HG03469 (cell line): ENCODE data around the gene ARHGAP25.
A peak's percentile ranks its signal among the peaks of the same experiment; 100 is the strongest.

Experiments
- ATAC-seq: cut with Tn5 transposase; IDR thresholded peaks from one replicate; pipeline ENCODE4 v1.9.1; 2021; ENCODE audit warnings: mild to moderate bottlenecking, moderate library complexity, moderate number of reproducible peaks; ENCODE audit not compliant: unreplicated experiment

Gene ARHGAP25

DNA sequence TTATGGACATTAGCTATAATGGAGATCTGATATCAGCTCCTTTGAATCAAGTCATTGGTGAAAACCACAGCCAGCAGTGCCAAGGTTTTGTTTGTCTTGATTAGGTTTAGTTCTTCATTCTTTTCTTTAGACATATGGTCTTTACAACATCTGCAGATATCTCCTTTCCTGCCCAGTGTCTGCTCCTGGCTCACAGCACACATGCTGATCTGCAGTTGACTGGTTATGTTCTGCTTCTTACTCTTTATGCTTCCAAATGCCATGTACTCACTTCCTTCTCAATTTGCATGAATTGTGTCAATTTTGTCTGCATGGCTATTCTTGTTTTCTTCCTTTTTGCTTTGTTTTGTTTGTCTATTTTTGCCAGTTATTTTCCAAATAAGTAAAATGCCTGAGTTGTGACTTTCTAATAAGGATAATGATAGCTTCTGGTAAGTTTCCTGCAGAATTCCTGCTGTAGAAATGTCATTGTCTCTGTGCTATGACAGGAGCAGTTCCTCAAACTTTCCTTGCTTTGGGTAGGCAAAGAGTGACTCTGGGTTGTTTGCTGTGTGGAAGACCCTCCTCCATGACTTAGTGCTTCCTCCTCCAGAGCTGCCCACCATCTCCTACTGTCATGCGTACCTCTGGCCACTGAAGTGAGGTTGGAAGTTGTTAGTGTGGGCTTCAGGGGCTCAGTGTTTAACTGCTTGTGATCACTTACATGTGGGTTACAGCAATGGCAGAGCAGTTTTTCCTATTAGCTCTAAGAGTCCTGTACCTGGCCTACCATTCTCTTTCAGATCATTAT lies 8.2 kb downstream of the ARHGAP25 start:
- no peak for ATAC-seq

DNA sequence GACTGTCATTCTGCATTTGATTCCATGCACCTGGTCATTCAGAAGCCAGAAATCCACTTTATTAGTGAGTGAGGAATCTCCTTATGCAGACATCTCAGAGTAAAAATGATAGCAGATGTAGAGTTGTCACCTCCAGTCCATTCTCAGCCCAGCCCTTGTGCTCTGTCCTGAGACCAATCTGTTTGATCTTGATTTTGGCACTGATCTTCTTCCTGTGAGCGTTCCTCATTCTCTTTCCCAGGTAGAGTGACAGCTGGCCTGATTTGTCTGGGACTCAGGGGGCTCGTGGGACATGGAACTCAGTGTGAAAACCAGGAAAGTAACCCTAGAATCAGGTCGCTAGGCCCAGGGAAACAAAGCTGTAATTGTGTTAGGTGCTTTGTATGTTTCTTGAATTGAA lies 8.9 kb downstream of the ARHGAP25 start:
- no peak for ATAC-seq

DNA sequence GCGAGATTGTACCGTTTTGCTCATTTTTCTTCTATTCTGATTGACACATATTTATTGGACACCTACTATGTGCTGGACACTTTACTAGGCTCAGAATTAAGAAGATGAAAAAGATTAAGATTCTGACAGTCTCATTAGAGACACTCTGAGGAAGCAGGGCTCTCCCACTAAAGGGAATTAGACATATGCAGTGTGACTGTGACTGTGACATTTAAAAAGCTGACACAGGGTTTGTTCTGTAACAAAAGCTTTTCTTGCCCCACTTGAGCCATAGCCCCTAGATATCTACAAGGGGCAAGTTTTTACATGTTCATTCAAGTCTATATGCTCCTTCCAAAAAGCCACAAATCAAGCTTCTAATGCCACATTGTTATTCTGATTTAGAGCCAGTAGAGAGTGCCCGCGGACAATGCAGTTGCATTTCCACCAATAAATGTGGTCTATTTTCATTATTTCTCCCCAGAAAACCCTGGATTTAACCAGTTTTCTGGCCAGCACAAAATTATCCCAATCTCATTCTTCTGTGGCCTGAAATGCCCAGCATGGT lies 9.8 kb downstream of the ARHGAP25 start:
- ATAC-seq: no peak

DNA sequence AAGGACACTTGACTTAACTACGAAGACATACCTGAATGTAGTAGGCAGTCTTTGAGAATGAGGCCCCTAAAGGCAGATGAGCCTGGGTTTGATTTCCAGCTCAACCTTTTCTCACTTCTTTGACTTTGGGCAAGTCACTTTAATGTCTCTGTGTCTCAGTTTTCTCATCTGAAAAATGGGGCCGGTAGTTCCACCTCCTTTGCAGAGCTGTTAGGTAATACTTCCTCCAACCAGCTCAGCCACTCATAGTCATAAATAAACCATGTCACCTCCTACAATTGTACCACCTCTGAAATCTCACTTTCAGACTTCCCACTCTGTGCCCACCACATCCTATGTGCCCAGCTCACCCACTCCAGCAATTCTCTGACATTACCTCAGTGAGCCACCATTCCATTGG lies 10.4 kb downstream of the ARHGAP25 start:
- no peak for ATAC-seq

DNA sequence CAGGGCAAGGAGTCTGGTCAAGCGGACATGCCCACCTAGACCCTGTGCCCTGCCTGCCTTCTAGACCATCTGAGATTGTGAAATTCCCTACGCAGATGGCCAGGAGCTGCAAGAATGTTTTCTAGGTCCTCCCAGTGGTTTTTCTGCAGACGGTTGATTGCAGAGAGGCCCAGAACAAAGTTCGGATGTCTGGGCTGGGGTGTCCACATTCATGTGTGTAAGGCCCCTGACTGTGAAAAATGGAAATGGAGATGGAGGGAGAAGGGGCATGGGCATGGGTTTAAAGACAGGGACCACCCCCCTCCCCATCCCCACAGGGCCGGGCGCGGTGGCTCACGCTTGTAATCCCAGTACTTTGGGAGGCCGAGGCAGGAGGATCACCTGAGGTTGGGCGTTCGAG lies 11.8 kb downstream of the ARHGAP25 start:
- no peak for ATAC-seq

DNA sequence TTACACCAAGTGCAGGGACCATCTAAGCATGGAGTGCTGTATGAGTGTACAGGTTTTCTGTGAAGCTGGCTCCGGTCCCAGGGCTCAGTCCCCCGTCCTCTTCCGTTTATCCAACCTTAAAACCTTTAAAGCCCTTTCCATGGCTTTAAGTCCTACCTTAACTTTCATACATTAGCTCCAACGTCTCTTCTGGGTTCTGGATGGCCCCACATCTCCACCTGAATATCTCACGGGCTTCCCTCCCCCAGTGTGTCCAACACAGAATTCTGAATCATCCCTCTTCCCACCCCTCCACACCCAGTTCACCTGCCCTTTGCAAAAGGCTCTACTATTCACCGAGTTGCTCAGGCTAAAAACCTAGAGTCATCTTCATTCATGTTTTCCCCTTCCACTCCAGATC lies 12.8 kb downstream of the ARHGAP25 start:
- no peak for ATAC-seq

DNA sequence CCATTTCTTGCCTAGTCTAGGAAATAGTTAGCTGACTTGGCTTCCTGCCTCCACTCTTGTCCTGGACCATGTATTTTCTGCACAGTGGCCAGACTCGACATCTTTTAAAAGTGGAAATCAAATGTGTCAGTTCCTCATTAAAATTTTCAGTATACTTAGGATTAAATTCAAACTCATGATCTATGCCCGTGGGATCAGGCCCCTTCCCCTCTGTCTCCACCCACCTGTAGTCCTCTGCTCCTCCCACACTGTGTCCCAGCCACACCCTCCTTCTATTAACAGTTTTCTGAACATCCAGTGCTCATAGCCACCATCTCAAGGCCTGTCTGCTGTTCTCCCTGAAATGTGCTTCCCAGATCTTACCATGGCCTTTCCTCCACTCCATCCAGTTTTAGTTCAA lies 13.3 kb downstream of the ARHGAP25 start:
- no peak for ATAC-seq

DNA sequence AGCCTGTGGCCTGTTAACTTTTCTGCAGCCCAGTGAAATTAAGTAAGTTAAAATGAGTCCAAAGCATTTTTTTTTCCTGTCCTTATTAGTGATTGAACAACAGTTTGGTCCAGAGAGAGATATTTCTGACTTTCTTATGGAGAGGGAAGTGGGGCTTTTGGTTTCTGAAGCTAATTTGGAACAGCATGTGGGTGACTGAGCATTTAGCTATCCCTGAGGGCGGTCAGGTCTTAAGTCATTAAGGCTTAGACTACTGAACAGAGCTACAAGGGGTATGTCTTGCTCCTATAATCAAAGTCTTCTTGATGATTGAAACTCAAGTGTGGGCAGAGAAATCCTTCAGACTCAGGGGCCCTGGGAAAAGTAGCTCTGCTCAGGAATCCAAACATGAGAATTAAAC lies 14.0 kb downstream of the ARHGAP25 start:
- no peak for ATAC-seq

DNA sequence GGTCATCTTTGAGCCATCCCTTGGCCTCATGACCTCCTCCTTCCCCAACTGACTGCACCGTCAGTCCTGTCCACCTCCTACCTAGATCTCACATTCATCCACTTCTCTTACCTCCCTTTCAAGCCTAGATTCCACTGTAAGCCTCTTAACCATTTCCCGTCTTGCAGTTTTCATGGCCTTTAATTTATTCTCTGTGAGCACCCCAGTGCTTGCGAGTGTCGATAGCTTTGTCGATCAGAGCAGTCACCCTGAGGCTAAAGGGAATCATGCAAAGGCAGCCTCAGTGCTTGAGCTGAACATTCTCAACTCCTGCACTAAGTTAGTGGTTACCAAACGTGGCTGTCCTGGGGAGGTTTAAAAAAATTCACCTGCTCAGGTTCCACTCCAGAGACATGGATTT lies 14.7 kb downstream of the ARHGAP25 start:
- no peak for ATAC-seq

DNA sequence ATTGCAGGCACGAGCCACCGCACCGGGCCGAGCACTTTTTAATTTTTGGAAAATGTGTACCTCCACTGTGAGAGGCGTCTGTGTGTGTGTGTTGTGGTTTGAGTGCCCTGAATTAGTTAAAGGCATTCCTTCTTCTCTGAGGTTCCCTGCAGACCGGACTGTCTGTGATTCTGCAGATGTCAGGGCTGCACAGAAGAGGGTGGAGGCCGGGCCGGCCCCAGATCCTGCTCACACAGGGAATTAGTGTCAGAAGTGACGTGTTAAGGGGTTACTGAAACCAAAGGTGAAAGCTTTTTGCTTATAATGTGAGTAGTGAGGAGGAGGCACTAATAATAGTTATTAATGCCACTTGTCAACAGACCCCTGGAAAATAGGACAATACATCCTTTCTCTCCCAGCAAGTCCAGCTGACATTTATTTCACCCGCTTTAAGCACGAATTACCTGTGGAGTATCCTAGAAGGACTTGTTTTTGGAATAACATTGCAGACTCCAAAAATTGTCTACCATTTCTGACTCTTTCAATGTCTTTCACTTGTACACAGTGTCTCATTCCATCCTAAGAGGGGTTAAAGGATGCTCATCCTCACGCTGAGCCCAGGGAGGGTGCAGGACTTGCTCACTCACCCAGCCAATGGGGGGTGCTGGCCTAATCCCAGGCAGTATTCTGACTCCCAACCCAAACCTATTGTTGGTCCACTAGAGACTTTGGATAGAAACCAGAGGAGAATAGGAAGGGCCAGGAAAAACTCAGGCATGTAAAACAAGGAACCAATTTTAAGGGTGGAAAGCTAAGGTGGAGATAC lies 16.2 kb downstream of the ARHGAP25 start:
- no peak for ATAC-seq

DNA sequence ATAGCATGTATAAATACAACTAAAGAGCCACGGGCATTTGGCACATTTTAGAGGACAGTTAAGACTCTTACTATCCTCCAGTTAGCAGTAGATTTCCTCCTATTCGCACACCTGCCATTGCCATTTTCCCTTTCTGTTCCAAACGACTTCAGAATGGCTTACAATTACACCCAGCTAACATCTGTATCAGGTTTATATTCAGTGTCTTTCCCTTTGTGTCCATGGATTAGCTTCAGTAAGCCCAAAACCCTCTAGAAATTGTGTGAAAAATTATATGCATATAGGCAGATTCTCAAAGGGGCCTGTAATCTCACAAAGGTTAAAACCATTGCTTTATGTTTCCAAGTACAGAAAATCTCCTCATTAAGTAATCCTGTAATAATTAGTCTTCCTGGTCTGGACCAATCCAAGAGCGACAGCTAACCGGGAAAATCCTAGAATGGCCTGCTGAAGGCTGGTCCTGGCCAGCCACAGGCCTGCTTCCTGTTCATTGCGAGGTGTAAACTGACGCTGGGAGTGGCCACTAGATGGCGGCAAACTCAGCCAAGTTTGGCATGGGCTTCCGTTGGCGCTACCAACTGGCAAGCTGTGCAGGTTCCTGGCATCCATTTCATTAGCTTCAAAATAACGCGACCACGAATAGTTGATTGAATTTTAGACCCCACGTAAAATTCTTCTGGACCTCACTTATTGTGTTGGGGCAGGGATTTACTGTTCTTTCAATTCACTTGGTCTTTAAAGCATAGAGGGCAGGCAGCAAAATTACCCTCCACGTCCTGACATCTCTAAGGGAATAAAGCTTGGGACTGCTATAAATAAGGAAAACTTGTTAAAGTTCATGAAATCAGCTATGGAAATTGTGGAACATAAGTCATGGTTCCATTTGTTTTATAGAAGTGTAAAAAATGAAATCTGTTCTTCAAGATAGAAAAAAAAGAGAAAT lies 17.1 kb downstream of the ARHGAP25 start:
- ATAC-seq: peak; percentile 89

DNA sequence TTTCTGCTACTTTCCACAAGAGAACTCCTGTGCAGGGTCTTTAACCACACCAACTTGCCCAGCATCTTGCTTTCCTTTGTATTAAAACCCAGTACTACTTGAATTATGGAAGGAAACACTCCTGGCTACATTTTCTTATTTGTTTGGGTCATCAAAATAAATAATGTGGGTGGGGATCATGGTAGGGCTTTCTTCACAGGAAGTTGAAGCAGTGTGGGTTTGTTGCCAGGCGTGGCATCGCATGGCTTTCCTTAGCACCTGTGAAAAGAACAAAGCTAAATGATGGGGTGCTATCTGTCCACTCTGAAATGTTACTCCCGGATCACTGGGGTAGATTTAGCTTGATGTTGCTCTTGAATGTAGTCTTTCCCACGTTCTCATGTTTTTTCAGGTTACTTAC lies 18.7 kb downstream of the ARHGAP25 start:
- no peak for ATAC-seq

DNA sequence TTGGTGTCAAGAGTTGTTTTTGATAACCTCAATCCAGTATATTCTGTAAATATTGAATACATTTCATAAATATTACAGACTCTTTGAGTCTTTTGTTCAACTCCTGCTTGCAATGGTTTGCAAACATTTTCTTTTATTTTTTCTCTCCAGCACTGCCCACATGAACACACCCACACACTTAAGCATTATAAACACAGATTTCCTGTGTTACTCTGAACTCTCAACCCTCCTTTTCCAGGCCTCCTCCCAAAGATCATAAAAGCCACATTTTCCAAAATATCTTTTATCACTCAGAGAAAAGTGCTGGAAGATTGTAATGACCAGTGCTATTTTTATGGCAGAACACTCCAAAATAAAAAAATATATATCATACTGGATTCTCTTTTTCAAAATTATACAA lies 20.5 kb downstream of the ARHGAP25 start:
- ATAC-seq: no peak

DNA sequence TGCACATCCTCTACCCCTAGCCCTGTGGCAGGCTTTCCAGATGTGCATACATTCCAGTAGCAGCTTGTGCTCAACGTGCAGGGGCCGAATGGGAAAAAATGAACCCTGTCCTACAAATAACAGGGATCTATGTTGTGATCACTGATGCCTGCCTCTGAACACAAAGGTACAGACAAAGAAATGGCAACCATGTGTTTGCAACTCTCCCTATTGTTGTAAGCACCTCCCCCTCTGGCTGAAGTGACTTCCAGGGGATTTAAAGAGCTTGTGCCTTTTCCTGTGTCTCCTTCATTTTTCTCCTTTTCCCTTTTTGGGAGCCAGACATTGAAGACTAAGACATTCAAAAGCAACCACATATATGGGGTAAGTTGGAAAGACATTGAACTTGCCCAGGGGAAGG lies 21.6 kb downstream of the ARHGAP25 start:
- ATAC-seq: no peak

DNA sequence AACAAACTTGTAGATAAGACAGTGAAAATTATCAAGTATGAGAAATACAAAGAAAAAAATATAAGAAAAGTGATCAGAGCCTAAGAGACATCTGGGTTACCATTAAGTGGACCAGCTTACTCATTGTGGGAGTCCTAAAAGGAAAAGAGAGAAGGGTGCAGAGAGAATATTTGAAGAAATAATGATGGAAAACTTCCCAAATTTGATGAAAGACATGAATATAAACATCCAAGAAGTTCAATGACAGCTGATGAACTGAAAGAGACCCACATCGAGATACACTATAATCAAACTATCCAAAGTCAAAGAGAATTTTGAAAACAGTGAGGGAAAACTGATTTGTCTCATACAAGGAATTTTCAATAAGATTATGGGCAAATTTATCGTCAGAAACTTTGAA lies 22.5 kb downstream of the ARHGAP25 start:
- no peak for ATAC-seq

DNA sequence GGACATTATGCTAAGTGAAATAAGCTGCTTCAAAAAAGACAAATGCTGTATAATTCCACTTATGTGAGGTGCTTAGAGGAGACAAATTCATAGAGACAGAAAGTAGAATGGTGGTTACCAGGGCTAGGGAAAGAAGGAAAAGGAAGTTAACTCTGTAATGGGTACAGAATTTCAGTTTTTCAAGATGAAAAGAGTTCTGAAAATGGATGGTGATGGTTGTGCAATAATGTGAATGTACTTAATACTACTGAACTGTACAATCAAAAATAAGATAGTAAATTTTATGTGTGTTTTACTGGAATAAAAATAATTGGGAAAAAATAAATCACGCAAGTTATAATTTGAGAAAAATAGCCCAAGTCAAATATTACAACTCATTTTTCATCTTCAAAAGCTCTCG lies 27.5 kb downstream of the ARHGAP25 start:
- ATAC-seq: no peak

DNA sequence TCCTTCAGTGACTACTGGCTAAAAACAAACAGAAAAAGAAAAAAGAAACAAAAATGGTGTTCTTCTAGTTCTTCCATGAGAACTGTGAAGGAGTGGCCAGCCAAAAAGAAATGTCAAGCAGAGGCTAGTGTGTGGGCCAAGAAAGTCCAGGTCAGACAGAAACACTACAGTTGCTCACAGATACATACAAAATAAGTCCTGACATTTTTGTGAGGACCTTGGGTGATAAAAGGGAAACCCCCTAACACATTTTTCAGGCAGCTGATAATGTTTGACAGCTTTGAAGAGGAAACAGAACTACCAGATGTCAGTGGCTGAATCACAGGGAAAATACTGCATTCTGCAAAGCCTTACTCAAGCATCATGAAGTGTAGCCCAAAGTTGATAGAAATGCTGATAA lies 28.1 kb downstream of the ARHGAP25 start:
- ATAC-seq: no peak

DNA sequence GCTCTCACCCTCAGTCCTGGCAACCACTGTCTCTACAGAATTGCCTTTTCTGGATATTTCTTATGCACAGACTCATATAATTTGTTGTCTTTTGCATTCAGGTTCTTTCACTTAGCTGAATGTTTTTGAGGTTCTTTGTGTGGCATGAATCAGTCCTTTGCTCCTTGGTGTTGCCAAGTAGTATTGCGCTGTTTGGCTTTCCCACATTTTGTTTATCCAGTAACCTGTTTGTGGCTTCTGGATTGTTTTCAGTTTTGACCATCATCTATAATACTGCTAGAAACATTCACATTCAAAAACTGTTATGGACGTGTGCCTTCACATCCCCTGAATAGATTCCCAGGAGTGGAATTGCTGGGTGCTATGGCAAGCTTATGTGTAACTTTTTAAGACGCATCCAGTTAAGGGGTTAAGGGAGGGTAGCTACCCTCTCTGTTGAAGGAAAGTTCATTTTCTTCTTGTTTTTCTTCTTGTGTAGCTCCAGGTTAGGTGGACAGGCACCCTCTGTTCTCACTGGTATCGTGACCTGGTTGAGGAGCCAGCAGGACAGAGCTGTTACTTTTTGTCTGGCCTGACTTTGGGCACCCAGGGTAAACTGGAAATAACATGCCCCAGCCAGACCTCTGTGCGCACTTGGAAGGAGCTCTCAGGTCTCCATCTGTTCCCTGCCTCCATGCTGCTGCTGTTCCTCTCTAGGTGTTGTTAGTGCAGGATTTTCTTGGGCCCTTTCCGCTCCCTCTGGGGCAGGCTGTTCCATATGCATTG lies 29.6 kb downstream of the ARHGAP25 start:
- ATAC-seq: no peak

DNA sequence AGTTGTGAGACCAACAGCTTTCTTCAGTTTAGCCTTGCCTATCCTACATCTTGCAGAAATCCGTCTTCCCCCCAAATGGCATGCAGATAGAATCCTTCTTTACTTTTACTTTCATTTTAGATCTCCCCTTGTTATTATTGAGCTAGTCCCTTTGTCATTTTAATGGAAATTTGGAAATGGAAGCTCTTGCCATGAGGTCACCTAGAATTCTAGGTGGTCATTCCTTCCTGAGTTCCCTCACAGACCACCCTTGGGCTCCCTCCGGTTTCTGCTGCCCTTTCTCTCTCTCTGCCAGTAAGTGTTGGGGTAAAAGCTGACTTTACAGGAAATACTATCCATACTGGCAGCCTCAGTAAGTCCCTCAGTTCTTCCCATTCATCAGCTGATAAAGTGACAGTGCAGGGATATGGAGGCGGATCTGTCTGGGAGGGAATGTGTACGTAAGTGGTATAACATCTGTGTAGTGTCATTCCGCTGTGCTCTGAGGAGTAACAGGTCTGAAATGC lies 30.2 kb downstream of the ARHGAP25 start:
- ATAC-seq: no peak

DNA sequence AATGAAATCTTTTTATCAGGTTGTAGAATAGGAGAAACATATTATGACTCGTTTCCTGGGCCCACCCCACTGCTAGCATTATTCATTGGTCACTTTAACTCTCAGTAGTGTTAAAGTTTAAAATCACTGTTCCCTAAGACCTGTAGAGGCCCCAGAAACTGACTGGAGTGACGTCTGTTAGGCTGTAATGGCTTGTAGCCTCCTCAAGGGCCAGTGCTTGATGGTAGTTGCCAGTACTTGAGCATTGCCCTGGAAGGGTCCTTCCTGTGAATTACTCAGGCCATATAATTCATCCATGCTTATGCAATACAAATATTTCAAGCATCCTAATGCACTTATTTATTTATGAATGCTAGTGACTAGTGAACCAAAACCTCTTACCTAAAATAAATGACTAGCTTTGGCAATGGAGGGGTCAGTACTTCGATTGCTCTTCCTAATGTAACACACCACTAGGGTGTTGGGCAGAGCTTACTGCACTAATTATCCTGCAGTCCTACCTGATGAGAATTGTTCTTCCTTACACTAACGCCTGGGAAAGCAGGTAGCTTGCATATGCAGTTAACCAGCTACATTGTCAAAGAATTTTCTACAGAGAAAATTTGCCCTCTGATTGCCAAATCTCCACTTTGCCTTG lies 31.2 kb downstream of the ARHGAP25 start:
- ATAC-seq: no peak
